ENCODE measurements around the gene ZNF438.

Gene ZNF438

DNA sequence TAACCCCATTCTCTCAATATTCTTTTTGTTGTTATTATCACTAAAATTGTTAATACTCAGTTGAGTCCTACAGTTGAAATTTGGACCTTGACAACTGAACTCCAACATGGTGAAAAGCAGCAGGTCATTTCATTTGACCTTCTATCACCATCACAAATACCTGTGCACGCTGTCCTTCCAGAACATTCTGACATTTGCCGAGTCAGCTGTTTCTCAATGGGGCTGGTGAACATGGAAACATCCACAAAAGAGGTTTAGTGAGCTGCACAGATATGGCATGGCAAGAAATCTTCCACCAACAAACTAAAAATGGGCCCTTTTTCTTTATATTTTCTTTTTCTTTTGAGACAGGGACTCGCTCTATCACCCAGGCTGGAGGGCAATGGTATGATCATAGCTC, 169.7 kb downstream of the ZNF438 start:
- TF ChIP-seq, protein P1, sequence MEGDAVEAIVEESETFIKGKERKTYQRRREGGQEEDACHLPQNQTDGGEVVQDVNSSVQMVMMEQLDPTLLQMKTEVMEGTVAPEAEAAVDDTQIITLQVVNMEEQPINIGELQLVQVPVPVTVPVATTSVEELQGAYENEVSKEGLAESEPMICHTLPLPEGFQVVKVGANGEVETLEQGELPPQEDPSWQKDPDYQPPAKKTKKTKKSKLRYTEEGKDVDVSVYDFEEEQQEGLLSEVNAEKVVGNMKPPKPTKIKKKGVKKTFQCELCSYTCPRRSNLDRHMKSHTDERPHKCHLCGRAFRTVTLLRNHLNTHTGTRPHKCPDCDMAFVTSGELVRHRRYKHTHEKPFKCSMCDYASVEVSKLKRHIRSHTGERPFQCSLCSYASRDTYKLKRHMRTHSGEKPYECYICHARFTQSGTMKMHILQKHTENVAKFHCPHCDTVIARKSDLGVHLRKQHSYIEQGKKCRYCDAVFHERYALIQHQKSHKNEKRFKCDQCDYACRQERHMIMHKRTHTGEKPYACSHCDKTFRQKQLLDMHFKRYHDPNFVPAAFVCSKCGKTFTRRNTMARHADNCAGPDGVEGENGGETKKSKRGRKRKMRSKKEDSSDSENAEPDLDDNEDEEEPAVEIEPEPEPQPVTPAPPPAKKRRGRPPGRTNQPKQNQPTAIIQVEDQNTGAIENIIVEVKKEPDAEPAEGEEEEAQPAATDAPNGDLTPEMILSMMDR (conservative IDR thresholded peaks at IDR 0.05; ENCODE audit: low read depth) = no peak
- ChIA-PET POLR2A (ENCODE audit: low non-redundant PET) (no interaction called here), CTCF (no interaction called here)
- no peak for DNase-seq (ENCODE audit: low spot score)
- H3K27ac ChIP-seq = no peak overlapping the region

DNA sequence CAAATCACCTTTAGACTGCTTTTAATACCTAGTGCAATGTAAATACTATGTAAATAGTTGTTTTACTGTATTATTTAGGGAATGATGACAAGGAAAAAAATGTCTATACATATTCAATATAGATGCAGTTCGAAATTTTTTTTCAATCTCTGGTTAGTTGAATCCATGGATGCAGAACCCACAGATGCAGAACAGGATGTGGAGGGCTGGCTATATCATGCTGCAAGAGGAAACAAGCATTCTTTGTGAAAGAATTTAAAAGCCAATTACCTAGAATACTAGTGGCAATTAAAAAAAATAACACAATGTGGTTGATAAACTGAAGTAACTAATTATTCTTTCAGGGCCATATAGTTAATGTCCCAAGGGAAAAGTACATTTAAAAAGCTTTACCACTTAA, 170.4 kb downstream of the ZNF438 start:
- ChIA-PET POLR2A (ENCODE audit: low non-redundant PET) (no interaction called here), CTCF (no interaction called here)
- DNase-seq (ENCODE audit: low spot score) = no peak
- TF ChIP-seq, protein P1 (conservative IDR thresholded peaks at IDR 0.05; ENCODE audit: low read depth) = no peak
- no peak overlapping the region for H3K27ac ChIP-seq

- TF ChIP-seq, protein P1 (conservative IDR thresholded peaks at IDR 0.05; ENCODE audit: low read depth) = no peak
- CTCF ChIA-PET = no interaction called here
- POLR2A ChIA-PET (ENCODE audit: low non-redundant PET) = no interaction called here
- no peak overlapping the region for H3K27ac ChIP-seq
- DNase-seq (ENCODE audit: low spot score) = no peak
These were observed 173.2 kb downstream of the ZNF438 start for GRCh38 chr10:30858499-30858898.

DNA sequence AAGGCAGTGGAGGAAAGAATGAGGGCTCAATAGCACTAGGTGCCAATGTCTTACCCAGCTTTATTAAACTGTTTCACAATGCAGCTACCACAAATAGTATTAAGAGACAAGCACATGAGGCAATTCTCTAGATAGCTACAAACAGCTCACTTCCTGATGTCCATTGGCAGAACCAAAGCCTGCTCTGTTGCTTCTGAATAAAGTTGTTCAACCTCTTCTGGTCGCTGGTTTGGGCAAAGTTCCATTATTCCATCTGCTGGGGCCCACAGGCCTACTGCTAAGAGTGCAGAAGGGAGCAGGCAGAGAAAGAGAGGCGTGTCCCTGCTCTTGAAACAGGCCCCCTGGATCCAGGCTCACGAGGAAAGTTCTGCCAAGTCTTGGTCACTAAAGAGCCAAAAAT, 173.9 kb downstream of the ZNF438 start:
- no peak for DNase-seq (ENCODE audit: low spot score)
- CTCF ChIA-PET = no interaction called here
- POLR2A ChIA-PET (ENCODE audit: low non-redundant PET) = no interaction called here
- TF ChIP-seq, protein P1 (conservative IDR thresholded peaks at IDR 0.05; ENCODE audit: low read depth) = no peak
- H3K27ac ChIP-seq = no peak overlapping the region

DNA sequence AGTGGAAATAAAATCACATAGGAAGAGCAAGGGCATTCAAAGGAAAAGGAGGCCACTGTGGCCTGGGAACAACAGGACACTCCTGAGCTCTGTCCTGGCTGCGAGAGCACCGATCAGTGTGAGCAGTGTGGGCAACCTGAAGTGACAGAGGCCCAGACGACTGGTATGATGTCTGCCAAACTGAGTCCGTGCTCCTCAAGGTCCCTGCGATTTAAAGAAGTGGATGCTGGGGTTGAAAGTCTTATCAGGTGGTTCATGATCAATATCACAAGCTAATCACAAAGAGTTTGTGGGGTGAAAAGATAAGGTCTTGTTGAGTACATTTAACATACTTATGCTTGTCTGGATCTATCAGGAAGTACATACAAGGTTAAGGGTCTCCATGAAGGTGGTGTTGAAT, 176.5 kb downstream of the ZNF438 start:
- ChIA-PET CTCF (no interaction called here), POLR2A (ENCODE audit: low non-redundant PET) (no interaction called here)
- TF ChIP-seq, protein P1 (conservative IDR thresholded peaks at IDR 0.05; ENCODE audit: low read depth) = no peak
- no peak for DNase-seq (ENCODE audit: low spot score)
- H3K27ac ChIP-seq = no peak overlapping the region

DNA sequence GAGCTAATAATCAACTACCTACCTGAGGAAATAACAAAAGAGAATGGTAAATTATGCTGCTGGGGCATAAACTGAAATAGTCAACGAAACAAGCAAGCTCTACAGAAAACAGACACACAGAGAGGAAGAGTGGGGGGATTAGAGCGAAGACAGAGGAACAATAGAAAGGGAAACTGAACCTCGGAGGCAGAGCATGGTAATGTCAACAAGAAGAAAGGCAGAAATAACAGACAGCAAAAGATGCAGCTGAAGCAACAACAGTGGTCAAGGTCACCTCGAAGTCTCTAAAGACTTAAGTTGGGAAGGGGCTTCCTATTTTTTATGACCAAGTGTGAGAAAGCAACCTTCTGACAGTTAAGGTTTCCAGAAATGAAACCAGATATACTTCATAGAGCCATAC, 177.0 kb downstream of the ZNF438 start:
- DNase-seq (ENCODE audit: low spot score) = no peak
- ChIA-PET POLR2A (ENCODE audit: low non-redundant PET) (no interaction called here), CTCF (no interaction called here)
- TF ChIP-seq, protein P1 (conservative IDR thresholded peaks at IDR 0.05; ENCODE audit: low read depth) = no peak
- no peak overlapping the region for H3K27ac ChIP-seq

- TF ChIP-seq, protein P1 (conservative IDR thresholded peaks at IDR 0.05; ENCODE audit: low read depth) = no peak
- CTCF ChIA-PET = no interaction called here
- POLR2A ChIA-PET (ENCODE audit: low non-redundant PET) = no interaction called here
- no peak for DNase-seq (ENCODE audit: low spot score)
- H3K27ac ChIP-seq = no peak overlapping the region
These were observed 178.6 kb downstream of the ZNF438 start for GRCh38 chr10:30853066-30853465.
